ENCODE results near the gene SP140L. TPM values are rescaled to one million over a fixed set of nuclear protein-coding genes. Genes with fewer than 3 reads are reported as not detected.
A peak's percentile ranks its signal among the peaks of the same experiment; 100 is the strongest.
"Not testable (repeated sequence)": the region's sequence is repeated elsewhere in the genome, so short reads cannot be mapped to it uniquely, and the experiment has no call there.

The SP140L gene
- total RNA-seq, 1 donor from 2014 or later: 2.2 TPM

GRCh38 chr2:230335864-230336506 is 9.0 kb downstream of the SP140L start:
- Mint-ChIP-seq H3K27me3 (ENCODE audit: low read depth) (peaks cover 4% of the 10 kb centered on the region), H3K27ac (ENCODE audit: unreplicated experiment) (no peak overlapping the region), H3K4me1 (no peaks in the 10 kb centered on the region), H3K9me3 (no peaks in the 10 kb centered on the region), H3K4me3 (no peak overlapping the region), H3K36me3 (ENCODE audit: low read depth) (no peaks in the 10 kb centered on the region)
- no peak for DNase-seq (ENCODE audit: low read depth, low spot score)
- TF ChIP-seq, protein P1, sequence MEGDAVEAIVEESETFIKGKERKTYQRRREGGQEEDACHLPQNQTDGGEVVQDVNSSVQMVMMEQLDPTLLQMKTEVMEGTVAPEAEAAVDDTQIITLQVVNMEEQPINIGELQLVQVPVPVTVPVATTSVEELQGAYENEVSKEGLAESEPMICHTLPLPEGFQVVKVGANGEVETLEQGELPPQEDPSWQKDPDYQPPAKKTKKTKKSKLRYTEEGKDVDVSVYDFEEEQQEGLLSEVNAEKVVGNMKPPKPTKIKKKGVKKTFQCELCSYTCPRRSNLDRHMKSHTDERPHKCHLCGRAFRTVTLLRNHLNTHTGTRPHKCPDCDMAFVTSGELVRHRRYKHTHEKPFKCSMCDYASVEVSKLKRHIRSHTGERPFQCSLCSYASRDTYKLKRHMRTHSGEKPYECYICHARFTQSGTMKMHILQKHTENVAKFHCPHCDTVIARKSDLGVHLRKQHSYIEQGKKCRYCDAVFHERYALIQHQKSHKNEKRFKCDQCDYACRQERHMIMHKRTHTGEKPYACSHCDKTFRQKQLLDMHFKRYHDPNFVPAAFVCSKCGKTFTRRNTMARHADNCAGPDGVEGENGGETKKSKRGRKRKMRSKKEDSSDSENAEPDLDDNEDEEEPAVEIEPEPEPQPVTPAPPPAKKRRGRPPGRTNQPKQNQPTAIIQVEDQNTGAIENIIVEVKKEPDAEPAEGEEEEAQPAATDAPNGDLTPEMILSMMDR (conservative IDR thresholded peaks at IDR 0.05): no peak

- Mint-ChIP-seq H3K27ac (ENCODE audit: unreplicated experiment) (peak overlapping the region; percentile 87), H3K4me3 (peak overlapping the region; percentile 78)
- not testable (repeated sequence) for H3K27me3 Mint-ChIP-seq (ENCODE audit: low read depth); H3K9me3 Mint-ChIP-seq; H3K4me1 Mint-ChIP-seq; H3K36me3 Mint-ChIP-seq (ENCODE audit: low read depth)
- DNase-seq (ENCODE audit: low read depth, low spot score): peak; percentile 11
Measured at GRCh38 chr2:230341936-230342528, 15.0 kb downstream of the SP140L start.

GRCh38 chr2:230343041-230343624 is 16.1 kb downstream of the SP140L start:
- DNase-seq (ENCODE audit: low read depth, low spot score); H3K9me3 Mint-ChIP-seq; H3K36me3 Mint-ChIP-seq (ENCODE audit: low read depth); H3K4me1 Mint-ChIP-seq; H3K27me3 Mint-ChIP-seq (ENCODE audit: low read depth); H3K27ac Mint-ChIP-seq (ENCODE audit: unreplicated experiment); H3K4me3 Mint-ChIP-seq: not testable (repeated sequence)

- TF ChIP-seq, protein P1 (conservative IDR thresholded peaks at IDR 0.05): no peak
- H3K4me1 Mint-ChIP-seq: peaks cover 10% of the 10 kb centered on the region
- no peak overlapping the region for H3K27ac Mint-ChIP-seq (ENCODE audit: unreplicated experiment)
- peaks cover 9% of the 10 kb centered on the region for H3K9me3 Mint-ChIP-seq
- peaks cover 6% of the 10 kb centered on the region for H3K36me3 Mint-ChIP-seq (ENCODE audit: low read depth)
- no peak for DNase-seq (ENCODE audit: low read depth, low spot score)
- no peaks in the 10 kb centered on the region for H3K27me3 Mint-ChIP-seq (ENCODE audit: low read depth)
- no peak overlapping the region for H3K4me3 Mint-ChIP-seq
Measured at GRCh38 chr2:230343747-230344146, 16.8 kb downstream of the SP140L start.

- Mint-ChIP-seq H3K4me1 (peaks cover 10% of the 10 kb centered on the region), H3K9me3 (peaks cover 9% of the 10 kb centered on the region), H3K27me3 (ENCODE audit: low read depth) (no peaks in the 10 kb centered on the region), H3K27ac (ENCODE audit: unreplicated experiment) (no peak overlapping the region), H3K36me3 (ENCODE audit: low read depth) (peaks cover 6% of the 10 kb centered on the region), H3K4me3 (no peak overlapping the region)
- no peak for DNase-seq (ENCODE audit: low read depth, low spot score)
- TF ChIP-seq, protein P1 (conservative IDR thresholded peaks at IDR 0.05): no peak
Measured at GRCh38 chr2:230346465-230346864, 19.5 kb downstream of the SP140L start.

DNA sequence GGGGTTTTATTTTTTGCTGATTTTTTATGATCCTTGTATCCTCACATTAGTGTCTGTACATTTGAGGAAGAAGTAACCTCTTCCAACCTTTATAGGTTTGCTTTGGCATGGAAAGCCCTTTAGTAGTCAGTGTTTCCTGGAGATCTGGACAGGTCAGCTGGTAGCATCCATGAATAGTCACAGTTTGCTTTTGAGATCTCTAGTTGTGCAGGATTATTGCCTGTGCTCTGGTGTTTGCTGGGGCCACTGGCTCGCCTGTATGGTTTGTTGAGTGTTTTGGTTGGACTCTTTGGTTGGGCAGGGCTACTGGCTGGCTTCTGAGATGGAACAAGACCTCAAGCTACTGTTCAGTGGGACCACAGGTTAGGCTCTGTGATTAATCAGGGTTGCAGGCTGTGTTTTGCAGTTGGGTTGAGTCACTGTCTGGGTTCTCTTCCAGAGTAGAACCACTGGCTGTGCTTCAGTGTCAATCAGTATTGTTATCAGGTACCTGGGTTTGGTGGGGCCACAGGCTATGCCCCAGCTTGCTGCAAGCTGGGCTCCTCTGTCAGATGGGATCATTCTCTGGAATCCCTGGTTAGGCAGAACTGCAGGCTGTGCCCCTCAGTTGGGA is 20.0 kb downstream of the SP140L start:
- Mint-ChIP-seq H3K27me3 (ENCODE audit: low read depth) (no peaks in the 10 kb centered on the region), H3K36me3 (ENCODE audit: low read depth) (peaks cover 6% of the 10 kb centered on the region), H3K27ac (ENCODE audit: unreplicated experiment) (no peak overlapping the region), H3K9me3 (peaks cover 9% of the 10 kb centered on the region), H3K4me3 (no peak overlapping the region), H3K4me1 (peaks cover 9% of the 10 kb centered on the region)
- TF ChIP-seq, protein P1 (conservative IDR thresholded peaks at IDR 0.05): no peak
- no peak for DNase-seq (ENCODE audit: low read depth, low spot score)
